C4-2B (cell line): ENCODE data around the gene JAGN1.
"Not testable (repeated sequence)": the region's sequence is repeated elsewhere in the genome, so short reads cannot be mapped to it uniquely, and the experiment has no call there.

Experiments
- ZFX ChIP-seq: fragments of 450-650 bp; IDR thresholded peaks from 2 replicates; pipeline ENCODE4 v1.6.1; 2017
- TF ChIP-seq, protein P1 (sequence below): fragments of 450-650 bp; conservative IDR thresholded peaks from 2 replicates; pipeline ENCODE4 v1.5.1; 2017; ENCODE audit warnings: mild to moderate bottlenecking

DNA sequence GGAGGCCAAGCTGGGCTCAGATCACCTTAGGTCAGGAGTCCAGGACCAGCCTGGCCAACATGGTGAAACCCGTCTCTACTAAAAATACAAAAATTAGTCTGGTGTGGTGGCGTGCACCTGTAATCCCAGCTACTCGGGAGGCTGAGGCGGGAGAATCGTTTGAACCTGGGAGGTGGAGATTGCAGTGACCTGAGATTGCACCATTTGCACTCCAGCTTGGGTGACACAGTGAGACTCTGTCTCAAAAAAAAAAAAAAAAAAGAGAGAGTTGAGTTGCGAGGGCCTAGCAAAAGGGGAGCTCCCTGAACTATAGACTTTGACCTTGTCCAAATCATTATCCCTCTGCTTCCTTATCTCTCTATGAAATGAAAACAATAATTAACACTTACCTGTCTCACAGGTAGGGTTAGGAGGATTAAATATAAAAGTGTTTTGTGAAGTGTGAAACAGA, 10.6 kb downstream of the JAGN1 start:
- TF ChIP-seq, protein P1, sequence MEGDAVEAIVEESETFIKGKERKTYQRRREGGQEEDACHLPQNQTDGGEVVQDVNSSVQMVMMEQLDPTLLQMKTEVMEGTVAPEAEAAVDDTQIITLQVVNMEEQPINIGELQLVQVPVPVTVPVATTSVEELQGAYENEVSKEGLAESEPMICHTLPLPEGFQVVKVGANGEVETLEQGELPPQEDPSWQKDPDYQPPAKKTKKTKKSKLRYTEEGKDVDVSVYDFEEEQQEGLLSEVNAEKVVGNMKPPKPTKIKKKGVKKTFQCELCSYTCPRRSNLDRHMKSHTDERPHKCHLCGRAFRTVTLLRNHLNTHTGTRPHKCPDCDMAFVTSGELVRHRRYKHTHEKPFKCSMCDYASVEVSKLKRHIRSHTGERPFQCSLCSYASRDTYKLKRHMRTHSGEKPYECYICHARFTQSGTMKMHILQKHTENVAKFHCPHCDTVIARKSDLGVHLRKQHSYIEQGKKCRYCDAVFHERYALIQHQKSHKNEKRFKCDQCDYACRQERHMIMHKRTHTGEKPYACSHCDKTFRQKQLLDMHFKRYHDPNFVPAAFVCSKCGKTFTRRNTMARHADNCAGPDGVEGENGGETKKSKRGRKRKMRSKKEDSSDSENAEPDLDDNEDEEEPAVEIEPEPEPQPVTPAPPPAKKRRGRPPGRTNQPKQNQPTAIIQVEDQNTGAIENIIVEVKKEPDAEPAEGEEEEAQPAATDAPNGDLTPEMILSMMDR = not testable (repeated sequence)
- TF ChIP-seq ZFX = not testable (repeated sequence)
